HEK293 (cell line): ENCODE measurements around the gene NEGR1.

ENCODE experiments used
- CTCF ChIA-PET: fragments of 350-600 bp; formaldehyde crosslinking; extraction: SDS; loops from one replicate; lab custom pipeline; 2021; ENCODE audit warnings: antibody characterized with exemption; lab: Yijun Ruan, JAX
- POLR2A ChIA-PET: fragments of 300-600 bp; formaldehyde crosslinking; extraction: SDS; loops from one replicate; lab custom pipeline; 2020; ENCODE audit warnings: antibody characterized with exemption, inconsistent platforms; lab: Yijun Ruan, JAX
- H3K27ac ChIP-seq: fragments of 200-500 bp; sonication (Bioruptor generic); 2 replicates; pipeline ENCODE4 v1.5.1; 2014; ENCODE audit warnings: low read depth, low read length, control low read depth, inconsistent platforms; ENCODE audit errors: extremely low read depth
- H3K36me3 ChIP-seq, 2 experiments: fragments of 200-500 bp in 1 of 2; sonication (Bioruptor generic) in 1 of 2; 1 replicate in 1 of 2; 2 replicates in 1 of 2; pipeline ENCODE4 v1.5.1; 2014 to 2017; ENCODE audit warnings: inconsistent platforms in 2 of 2, low read length in 2 of 2; ENCODE audit not compliant: control insufficient read depth in 2 of 2, insufficient read depth in 1 of 2
- H3K4me1 ChIP-seq: fragments of 200-500 bp; sonication (Bioruptor generic); 2 replicates; pipeline ENCODE4 v1.5.1; 2014; ENCODE audit warnings: mild to moderate bottlenecking, low read length, inconsistent platforms; ENCODE audit not compliant: control insufficient read depth, insufficient read depth
- H3K4me3 ChIP-seq: 2 replicates; pipeline ENCODE4 v1.5.1; 2011; ENCODE audit warnings: low read depth, mild to moderate bottlenecking, control low read depth, low read length, moderate library complexity
- H3K9me3 ChIP-seq: fragments of 200-500 bp; sonication (Bioruptor generic); 2 replicates; pipeline ENCODE4 v1.5.1; 2014; ENCODE audit warnings: low read depth, low read length, inconsistent platforms; ENCODE audit not compliant: control insufficient read depth, insufficient read depth
- ATF2 ChIP-seq: fragments of 450-650 bp; formaldehyde crosslinking; IDR thresholded peaks from 2 replicates; pipeline ENCODE4 v1.5.1; 2016; ENCODE audit warnings: missing biosample characterization, missing genetic modification characterization, low read depth
- HOXA7 ChIP-seq: sonication (generic); formaldehyde crosslinking; IDR thresholded peaks from 2 replicates; pipeline ENCODE4 v1.8.1; 2022; ENCODE audit warnings: missing genetic modification reagents, borderline replicate concordance
- KLF1 ChIP-seq: fragments of 450-650 bp; formaldehyde crosslinking; IDR thresholded peaks from 2 replicates; pipeline ENCODE4 v1.5.1; 2016; ENCODE audit warnings: missing biosample characterization, missing genetic modification characterization
- SETDB1 ChIP-seq: IDR thresholded peaks from one replicate; pipeline ENCODE4 v1.6.1; 2017; ENCODE audit warnings: mild to moderate bottlenecking, low read length, moderate library complexity, mixed read lengths; ENCODE audit not compliant: insufficient read length
- ZFP41 ChIP-seq: fragments of 450-650 bp; formaldehyde crosslinking; IDR thresholded peaks from 2 replicates; pipeline ENCODE4 v1.5.1; 2016; ENCODE audit warnings: missing biosample characterization, missing genetic modification characterization, borderline replicate concordance
- ZNF146 ChIP-seq: fragments of 450-650 bp; formaldehyde crosslinking; IDR thresholded peaks from 2 replicates; pipeline ENCODE4 v1.5.1; 2016; ENCODE audit warnings: missing biosample characterization, missing genetic modification characterization
- ZNF157 ChIP-seq: fragments of 450-650 bp; formaldehyde crosslinking; IDR thresholded peaks from 2 replicates; pipeline ENCODE4 v1.5.1; 2016; ENCODE audit warnings: missing biosample characterization, missing genetic modification characterization
- ZNF16 ChIP-seq: fragments of 450-650 bp; formaldehyde crosslinking; IDR thresholded peaks from 2 replicates; pipeline ENCODE4 v1.5.1; 2016; ENCODE audit warnings: low read depth, missing biosample characterization, missing genetic modification characterization
- ZNF266 ChIP-seq: fragments of 450-650 bp; formaldehyde crosslinking; IDR thresholded peaks from 2 replicates; pipeline ENCODE4 v1.5.1; 2016; ENCODE audit warnings: missing biosample characterization, missing genetic modification characterization, low read depth
- ZNF274 ChIP-seq, 2 experiments: fragments of 200-500 bp in 1 of 2; fragments of 450-650 bp in 1 of 2; sonication (Bioruptor generic) in 1 of 2; formaldehyde crosslinking in 1 of 2; IDR thresholded peaks; 2 replicates each; pipeline versions ENCODE4 v1.5.1 to v1.6.1; 2014 to 2016; ENCODE audit warnings: borderline replicate concordance in 1 of 2, inconsistent platforms in 1 of 2, low read length in 1 of 2, missing biosample characterization in 1 of 2, missing genetic modification characterization in 1 of 2
- ZNF350 ChIP-seq: fragments of 450-650 bp; formaldehyde crosslinking; IDR thresholded peaks from 2 replicates; pipeline ENCODE4 v1.5.0; 2017; ENCODE audit warnings: missing biosample characterization, mild to moderate bottlenecking, missing genetic modification characterization
- ZNF423 ChIP-seq: fragments of 450-650 bp; formaldehyde crosslinking; IDR thresholded peaks from 2 replicates; pipeline ENCODE4 v1.5.1; 2016; ENCODE audit warnings: missing biosample characterization, missing genetic modification characterization
- ZNF449 ChIP-seq: fragments of 450-650 bp; formaldehyde crosslinking; IDR thresholded peaks from 2 replicates; pipeline ENCODE4 v1.5.1; 2017; ENCODE audit warnings: missing biosample characterization, mild to moderate bottlenecking, missing genetic modification characterization, moderate library complexity
- ZNF488 ChIP-seq: fragments of 450-650 bp; formaldehyde crosslinking; IDR thresholded peaks from 2 replicates; pipeline ENCODE4 v1.5.1; 2016; ENCODE audit warnings: missing biosample characterization, missing genetic modification characterization
- ZNF548 ChIP-seq: fragments of 450-650 bp; formaldehyde crosslinking; IDR thresholded peaks from 2 replicates; pipeline ENCODE4 v1.5.1; 2016; ENCODE audit warnings: missing biosample characterization, missing genetic modification characterization
- ZNF549 ChIP-seq: fragments of 450-650 bp; IDR thresholded peaks from 2 replicates; pipeline ENCODE4 v1.5.1; 2018; ENCODE audit warnings: missing biosample characterization, missing genetic modification characterization, mild to moderate bottlenecking, inconsistent platforms, moderate library complexity
- ZNF560 ChIP-seq: fragments of 450-650 bp; formaldehyde crosslinking; IDR thresholded peaks from 2 replicates; pipeline ENCODE4 v1.5.1; 2017; ENCODE audit warnings: missing biosample characterization, missing genetic modification characterization, borderline replicate concordance
- ZNF629 ChIP-seq: fragments of 450-650 bp; formaldehyde crosslinking; IDR thresholded peaks from 2 replicates; pipeline ENCODE4 v1.5.1; 2017; ENCODE audit warnings: missing biosample characterization, missing genetic modification characterization
- ZNF664 ChIP-seq: fragments of 450-650 bp; formaldehyde crosslinking; IDR thresholded peaks from 2 replicates; pipeline ENCODE4 v1.5.1; 2016; ENCODE audit warnings: missing biosample characterization, missing genetic modification characterization
- ZNF670 ChIP-seq: fragments of 450-650 bp; formaldehyde crosslinking; IDR thresholded peaks from 2 replicates; pipeline ENCODE4 v1.5.1; 2016; ENCODE audit warnings: missing biosample characterization, missing genetic modification characterization, low read depth
- ZNF768 ChIP-seq: fragments of 450-650 bp; formaldehyde crosslinking; IDR thresholded peaks from 2 replicates; pipeline ENCODE4 v1.5.1; 2018; ENCODE audit warnings: missing biosample characterization, mild to moderate bottlenecking, missing genetic modification characterization
- TF ChIP-seq, protein P1 (sequence below): fragments of 450-650 bp; formaldehyde crosslinking; IDR thresholded peaks from 2 replicates; pipeline ENCODE4 v1.5.1; 2016; ENCODE audit warnings: missing biosample characterization, missing genetic modification characterization
- TF ChIP-seq, protein P2 (sequence below): fragments of 450-650 bp; formaldehyde crosslinking; IDR thresholded peaks from 2 replicates; pipeline ENCODE4 v1.5.0; 2017; ENCODE audit warnings: missing biosample characterization, missing genetic modification characterization, borderline replicate concordance
- TF ChIP-seq, protein P3 (sequence below): sonication (generic); formaldehyde crosslinking; IDR thresholded peaks from 2 replicates; pipeline ENCODE4 v1.8.1; 2022; ENCODE audit warnings: mild to moderate bottlenecking, moderate library complexity, missing genetic modification reagents

Gene NEGR1

GRCh38 chr1:71435951-71436350 lies 846.4 kb downstream of the NEGR1 start:
- TF ChIP-seq ZNF16 (tag by site-specific recombination), result no peak
- no peak for TF ChIP-seq ZNF274 (IDR thresholded peaks at IDR 0.05; ENCODE audit: low read length)
- no peak for TF ChIP-seq ZNF274 (tag by site-specific recombination; IDR thresholded peaks at IDR 0.05; ENCODE audit: borderline replicate concordance)
- TF ChIP-seq ZNF350 (tag by site-specific recombination), result no peak
- TF ChIP-seq ZNF488, result no peak
- TF ChIP-seq ATF2 (tag by site-specific recombination), result no peak
- TF ChIP-seq, protein P1, sequence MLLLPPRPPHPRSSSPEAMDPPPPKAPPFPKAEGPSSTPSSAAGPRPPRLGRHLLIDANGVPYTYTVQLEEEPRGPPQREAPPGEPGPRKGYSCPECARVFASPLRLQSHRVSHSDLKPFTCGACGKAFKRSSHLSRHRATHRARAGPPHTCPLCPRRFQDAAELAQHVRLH (tag by site-specific recombination), result no peak
- TF ChIP-seq ZFP41 (tag by site-specific recombination), result no peak
- no peak for TF ChIP-seq ZNF423
- TF ChIP-seq HOXA7, result no peak
- TF ChIP-seq ZNF157, result no peak
- TF ChIP-seq ZNF768 (tag by site-specific recombination), result no peak
- no peak for TF ChIP-seq ZNF549
- TF ChIP-seq ZNF670 (tag by site-specific recombination), result no peak
- TF ChIP-seq ZNF266 (tag by site-specific recombination), result no peak
- no peak overlapping the region for H3K4me3 ChIP-seq
- H3K27ac ChIP-seq, result no peak overlapping the region
- CTCF ChIA-PET, result no interaction called here
- H3K9me3 ChIP-seq, result no peaks in the 10 kb centered on the region
- no peaks in the 10 kb centered on the region for H3K36me3 ChIP-seq
- H3K4me1 ChIP-seq, result no peaks in the 10 kb centered on the region
- POLR2A ChIA-PET, result no interaction called here

GRCh38 chr1:71434240-71434639 lies 848.1 kb downstream of the NEGR1 start:
- TF ChIP-seq ZNF449 (tag by site-specific recombination) (no peak), HOXA7 (no peak), ZNF146 (tag by site-specific recombination) (no peak)
- TF ChIP-seq, all 188 proteins: peak for 0
- no peaks in the 10 kb centered on the region for H3K9me3 ChIP-seq
- no peaks in the 10 kb centered on the region for H3K36me3 ChIP-seq
- no peak overlapping the region for H3K4me3 ChIP-seq
- CTCF ChIA-PET, result no interaction called here
- H3K4me1 ChIP-seq, result no peaks in the 10 kb centered on the region
- POLR2A ChIA-PET, result no interaction called here
- H3K27ac ChIP-seq, result no peak overlapping the region

DNA sequence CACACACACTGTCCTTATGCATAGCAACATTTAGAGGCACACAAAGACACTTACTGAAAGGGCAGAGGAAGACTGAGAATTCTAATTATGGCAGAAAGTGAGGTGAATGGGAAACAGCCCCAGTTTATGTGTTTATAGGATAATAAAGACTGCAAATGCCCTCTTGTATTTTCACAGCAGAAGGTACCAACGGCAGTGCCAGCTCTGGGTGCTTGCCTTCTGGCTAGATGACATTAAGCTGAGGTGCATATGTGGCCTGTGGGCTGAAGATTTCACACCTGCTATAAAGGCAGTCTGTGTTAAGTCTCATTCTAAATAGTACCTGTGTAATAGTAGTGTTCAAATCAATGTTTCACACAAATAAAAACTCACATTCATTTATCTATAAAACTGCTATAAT lies 854.3 kb downstream of the NEGR1 start:
- Histone ChIP-seq H3K36me3 (no peaks in the 10 kb centered on the region), H3K27ac (no peak overlapping the region), H3K4me1 (no peaks in the 10 kb centered on the region), H3K9me3 (no peaks in the 10 kb centered on the region), H3K4me3 (no peak overlapping the region)
- ChIA-PET CTCF (no interaction called here), POLR2A (no interaction called here)
- TF ChIP-seq, protein P2, sequence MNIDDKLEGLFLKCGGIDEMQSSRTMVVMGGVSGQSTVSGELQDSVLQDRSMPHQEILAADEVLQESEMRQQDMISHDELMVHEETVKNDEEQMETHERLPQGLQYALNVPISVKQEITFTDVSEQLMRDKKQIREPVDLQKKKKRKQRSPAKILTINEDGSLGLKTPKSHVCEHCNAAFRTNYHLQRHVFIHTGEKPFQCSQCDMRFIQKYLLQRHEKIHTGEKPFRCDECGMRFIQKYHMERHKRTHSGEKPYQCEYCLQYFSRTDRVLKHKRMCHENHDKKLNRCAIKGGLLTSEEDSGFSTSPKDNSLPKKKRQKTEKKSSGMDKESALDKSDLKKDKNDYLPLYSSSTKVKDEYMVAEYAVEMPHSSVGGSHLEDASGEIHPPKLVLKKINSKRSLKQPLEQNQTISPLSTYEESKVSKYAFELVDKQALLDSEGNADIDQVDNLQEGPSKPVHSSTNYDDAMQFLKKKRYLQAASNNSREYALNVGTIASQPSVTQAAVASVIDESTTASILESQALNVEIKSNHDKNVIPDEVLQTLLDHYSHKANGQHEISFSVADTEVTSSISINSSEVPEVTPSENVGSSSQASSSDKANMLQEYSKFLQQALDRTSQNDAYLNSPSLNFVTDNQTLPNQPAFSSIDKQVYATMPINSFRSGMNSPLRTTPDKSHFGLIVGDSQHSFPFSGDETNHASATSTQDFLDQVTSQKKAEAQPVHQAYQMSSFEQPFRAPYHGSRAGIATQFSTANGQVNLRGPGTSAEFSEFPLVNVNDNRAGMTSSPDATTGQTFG (tag by site-specific recombination), result no peak
- TF ChIP-seq ZNF488, result no peak
- TF ChIP-seq, protein P3, sequence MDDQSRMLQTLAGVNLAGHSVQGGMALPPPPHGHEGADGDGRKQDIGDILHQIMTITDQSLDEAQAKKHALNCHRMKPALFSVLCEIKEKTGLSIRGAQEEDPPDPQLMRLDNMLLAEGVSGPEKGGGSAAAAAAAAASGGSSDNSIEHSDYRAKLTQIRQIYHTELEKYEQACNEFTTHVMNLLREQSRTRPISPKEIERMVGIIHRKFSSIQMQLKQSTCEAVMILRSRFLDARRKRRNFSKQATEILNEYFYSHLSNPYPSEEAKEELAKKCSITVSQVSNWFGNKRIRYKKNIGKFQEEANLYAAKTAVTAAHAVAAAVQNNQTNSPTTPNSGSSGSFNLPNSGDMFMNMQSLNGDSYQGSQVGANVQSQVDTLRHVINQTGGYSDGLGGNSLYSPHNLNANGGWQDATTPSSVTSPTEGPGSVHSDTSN (CRISPR knock-in tag), result no peak
- TF ChIP-seq ZNF548, result no peak
- no peak for TF ChIP-seq ZNF629 (tag by site-specific recombination)
- TF ChIP-seq ZNF560, result no peak
- no peak for TF ChIP-seq ZNF664 (tag by site-specific recombination)
- TF ChIP-seq ZNF16 (tag by site-specific recombination), result no peak
- TF ChIP-seq KLF1, result no peak
- TF ChIP-seq SETDB1, result no peak
